OCI-LY3 (cell line): ENCODE results near the gene KDM5B.

ENCODE experiments used
- EZH2phosphoT487 ChIP-seq: fragments of 200-600 bp; shearing (Covaris generic); IDR thresholded peaks from 2 replicates; pipeline ENCODE4 v1.6.1; 2018; ENCODE audit warnings: antibody characterized with exemption, mixed run types, low read depth
- TF ChIP-seq, protein P1 (sequence below): fragments of 200-600, 300-600 bp; sonication (generic); IDR thresholded peaks from 2 replicates; pipeline ENCODE4 v1.5.1; 2014; ENCODE audit warnings: antibody characterized with exemption, low read length, low read depth

DNA sequence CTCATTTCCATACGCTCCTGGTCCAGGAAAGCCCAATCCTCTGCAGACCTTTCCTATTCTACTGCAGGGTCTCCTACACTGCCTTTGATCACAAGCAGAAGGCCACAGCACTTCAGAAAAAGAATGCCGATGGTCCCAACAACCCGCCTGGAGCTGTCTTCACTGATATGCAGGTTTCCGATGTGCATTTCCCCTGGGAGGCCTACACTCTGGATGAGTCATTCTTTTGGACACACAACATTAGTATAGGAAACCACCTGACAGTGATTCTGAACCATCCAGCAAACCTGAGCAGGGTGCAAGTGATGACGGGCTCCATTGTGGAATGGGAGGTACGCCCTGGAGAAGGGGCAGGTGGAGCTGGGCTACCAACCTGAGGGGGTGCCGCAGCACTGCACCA is 17.5 kb upstream of the KDM5B start:
- TF ChIP-seq, protein P1, sequence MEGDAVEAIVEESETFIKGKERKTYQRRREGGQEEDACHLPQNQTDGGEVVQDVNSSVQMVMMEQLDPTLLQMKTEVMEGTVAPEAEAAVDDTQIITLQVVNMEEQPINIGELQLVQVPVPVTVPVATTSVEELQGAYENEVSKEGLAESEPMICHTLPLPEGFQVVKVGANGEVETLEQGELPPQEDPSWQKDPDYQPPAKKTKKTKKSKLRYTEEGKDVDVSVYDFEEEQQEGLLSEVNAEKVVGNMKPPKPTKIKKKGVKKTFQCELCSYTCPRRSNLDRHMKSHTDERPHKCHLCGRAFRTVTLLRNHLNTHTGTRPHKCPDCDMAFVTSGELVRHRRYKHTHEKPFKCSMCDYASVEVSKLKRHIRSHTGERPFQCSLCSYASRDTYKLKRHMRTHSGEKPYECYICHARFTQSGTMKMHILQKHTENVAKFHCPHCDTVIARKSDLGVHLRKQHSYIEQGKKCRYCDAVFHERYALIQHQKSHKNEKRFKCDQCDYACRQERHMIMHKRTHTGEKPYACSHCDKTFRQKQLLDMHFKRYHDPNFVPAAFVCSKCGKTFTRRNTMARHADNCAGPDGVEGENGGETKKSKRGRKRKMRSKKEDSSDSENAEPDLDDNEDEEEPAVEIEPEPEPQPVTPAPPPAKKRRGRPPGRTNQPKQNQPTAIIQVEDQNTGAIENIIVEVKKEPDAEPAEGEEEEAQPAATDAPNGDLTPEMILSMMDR: no peak
- no peak for TF ChIP-seq EZH2phosphoT487
